ENCODE data around the gene SLC39A13. TPM values are rescaled to one million over a fixed set of nuclear protein-coding genes. Genes with fewer than 3 reads are reported as not detected.

Gene SLC39A13
- total RNA-seq, 2 experiments from 2014 or later: 19.2 to 20.0 TPM

DNA sequence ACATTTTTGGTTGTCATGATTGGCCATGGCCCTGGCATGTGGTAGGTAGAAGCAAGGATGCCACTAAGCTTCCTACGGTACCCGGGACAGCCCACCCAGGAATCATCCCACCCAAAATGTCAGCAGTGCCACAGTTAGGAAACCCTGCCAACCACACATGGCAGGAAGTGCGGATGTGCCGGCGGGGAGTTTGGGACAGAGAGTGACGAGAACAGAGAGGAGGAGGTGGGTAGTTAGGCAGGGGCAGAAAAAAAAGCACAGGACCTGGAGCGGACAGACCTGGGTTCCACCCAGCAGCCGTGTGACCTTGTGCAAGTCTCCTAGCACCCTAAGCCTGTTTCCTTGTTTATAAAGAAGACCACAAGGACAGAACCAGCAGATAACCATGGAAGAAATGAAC, 33.4 kb upstream of the SLC39A13 start:
- ChIA-PET POLR2A (no interaction called here), CTCF (interaction anchor here (0.6 to 6.7 kb wide), 14 partner anchors 13 to 242 kb away, joined by 3 to 133 read pairs (median 8); partner anchors contain the start of gene SLC39A13)
- Mint-ChIP-seq H3K36me3 (ENCODE audit: low read depth) (no peaks in the 10 kb centered on the region), H3K4me1 (ENCODE audit: low read depth) (peaks cover 7% of the 10 kb centered on the region), H3K27me3 (ENCODE audit: low read depth) (no peaks in the 10 kb centered on the region), H3K4me3 (no peak overlapping the region), H3K9me3 (ENCODE audit: insufficient read depth) (no peaks in the 10 kb centered on the region), H3K27ac (no peak overlapping the region)
- ATAC-seq: no peak
- no peak for DNase-seq

DNA sequence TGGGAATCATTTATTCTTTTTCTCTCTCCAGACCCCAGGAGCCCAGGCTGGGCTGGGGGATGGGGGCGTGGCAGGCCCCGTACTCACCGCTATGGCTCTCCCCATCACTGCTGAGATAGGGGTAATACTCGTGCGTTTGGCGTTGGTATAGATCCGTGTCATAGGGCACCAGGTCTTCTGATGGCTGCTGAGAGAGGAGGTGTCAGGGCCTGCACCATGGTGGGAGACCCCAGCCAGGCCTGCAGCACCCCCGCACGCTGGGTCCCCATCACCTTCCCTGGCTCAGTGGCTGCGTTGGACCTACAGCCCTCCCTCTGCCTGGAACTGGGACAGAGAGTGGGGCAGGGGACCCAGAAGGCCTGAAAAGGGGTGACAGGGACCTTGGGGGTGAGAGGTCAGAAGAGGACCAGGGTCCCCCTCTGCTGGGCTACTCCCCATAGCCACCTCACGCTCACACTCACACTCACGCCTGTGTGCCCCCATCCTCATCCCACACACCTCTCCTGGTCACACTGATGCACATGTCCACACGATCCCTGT, 32.8 kb upstream of the SLC39A13 start:
- H3K4me3 Mint-ChIP-seq: no peak overlapping the region
- DNase-seq: no peak
- H3K27ac Mint-ChIP-seq: no peak overlapping the region

DNA sequence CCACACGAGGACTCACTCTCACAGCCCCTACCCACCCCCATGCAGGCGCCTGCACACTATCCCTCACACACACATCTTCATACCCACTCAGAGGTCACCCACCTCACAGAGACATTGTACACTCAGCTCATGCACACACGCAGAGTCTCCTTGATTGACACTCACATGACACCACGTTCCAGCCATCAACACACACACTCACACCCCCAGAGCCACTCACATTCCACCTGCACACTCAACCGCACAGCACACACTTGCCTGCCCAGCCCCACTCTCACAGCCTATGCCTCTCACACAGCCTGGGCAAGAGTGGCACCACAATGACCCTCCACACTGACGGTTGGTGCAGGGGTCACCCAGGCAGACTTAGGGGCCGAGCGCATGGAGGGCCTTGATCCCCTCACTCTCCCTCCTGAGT, 32.3 kb upstream of the SLC39A13 start:
- H3K36me3 Mint-ChIP-seq (ENCODE audit: low read depth): no peaks in the 10 kb centered on the region
- POLR2A ChIA-PET: no interaction called here
- H3K4me1 Mint-ChIP-seq (ENCODE audit: low read depth): peaks cover 7% of the 10 kb centered on the region
- no peak overlapping the region for H3K4me3 Mint-ChIP-seq
- H3K27me3 Mint-ChIP-seq (ENCODE audit: low read depth): no peaks in the 10 kb centered on the region
- CTCF ChIA-PET: no interaction called here
- H3K27ac Mint-ChIP-seq: peak overlapping the region; percentile 5
- ATAC-seq (no peak), DNase-seq (no peak)
- H3K9me3 Mint-ChIP-seq (ENCODE audit: insufficient read depth): no peaks in the 10 kb centered on the region

More for the DNA sequence above, 32.8 kb upstream of the SLC39A13 start:
- Mint-ChIP-seq H3K4me1 (ENCODE audit: low read depth) (peaks cover 7% of the 10 kb centered on the region), H3K36me3 (ENCODE audit: low read depth) (no peaks in the 10 kb centered on the region), H3K27me3 (ENCODE audit: low read depth) (no peaks in the 10 kb centered on the region), H3K9me3 (ENCODE audit: insufficient read depth) (no peaks in the 10 kb centered on the region)
- ATAC-seq: no peak
- ChIA-PET POLR2A (no interaction called here), CTCF (interaction anchor here (0.6 to 1.9 kb wide), 3 partner anchors 37 to 78 kb away, joined by 3 to 25 read pairs (median 5); no protein-coding TSS in a partner anchor)

DNA sequence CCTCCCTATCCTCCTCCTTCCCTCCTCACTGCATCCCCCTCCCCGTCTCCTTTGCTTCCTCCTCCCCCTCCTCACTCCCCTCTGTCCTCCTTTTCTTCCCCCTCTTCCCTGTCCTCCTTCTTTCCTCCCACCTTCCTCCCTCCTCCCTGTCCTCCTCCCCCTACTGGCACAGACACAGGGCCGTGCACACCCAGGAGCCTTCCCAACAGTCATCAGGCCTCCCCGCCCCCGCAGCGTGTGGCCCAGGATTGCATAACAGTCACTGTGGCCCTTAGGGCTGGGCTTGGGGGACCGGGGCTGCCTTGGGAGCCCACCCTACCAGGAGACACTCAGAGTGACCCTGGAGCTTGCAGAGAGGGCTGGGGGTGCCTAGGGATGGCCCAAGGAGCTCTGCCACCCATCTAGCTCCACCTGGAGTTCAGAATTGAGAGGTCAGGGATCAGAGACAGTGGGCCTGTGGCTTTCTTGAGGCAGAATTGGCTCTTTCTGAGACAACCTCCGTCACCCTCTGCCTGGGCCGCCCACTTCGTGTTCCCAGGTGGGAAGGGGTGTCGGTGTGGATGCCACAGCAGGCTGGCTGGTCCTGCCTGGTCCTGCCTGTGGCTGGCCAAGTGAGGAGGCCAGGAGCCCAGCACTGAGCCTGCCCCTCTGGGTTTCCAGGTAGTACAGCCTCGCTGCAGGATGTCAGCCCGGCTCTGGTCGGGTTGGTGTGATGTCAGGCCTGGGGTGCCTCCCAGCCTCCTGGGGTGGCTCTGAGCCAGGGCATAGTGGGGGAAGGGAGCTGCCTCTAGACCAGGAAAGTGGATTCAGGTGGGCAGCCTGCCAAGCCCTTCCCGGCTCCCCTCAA, 31.6 kb upstream of the SLC39A13 start:
- Mint-ChIP-seq H3K4me3 (no peak overlapping the region), H3K9me3 (ENCODE audit: insufficient read depth) (no peaks in the 10 kb centered on the region), H3K27me3 (ENCODE audit: low read depth) (no peaks in the 10 kb centered on the region), H3K36me3 (ENCODE audit: low read depth) (no peaks in the 10 kb centered on the region), H3K27ac (no peak overlapping the region), H3K4me1 (ENCODE audit: low read depth) (peaks cover 7% of the 10 kb centered on the region)
- CTCF ChIA-PET: no interaction called here
- DNase-seq (no peak), ATAC-seq (no peak)
- POLR2A ChIA-PET: no interaction called here

DNA sequence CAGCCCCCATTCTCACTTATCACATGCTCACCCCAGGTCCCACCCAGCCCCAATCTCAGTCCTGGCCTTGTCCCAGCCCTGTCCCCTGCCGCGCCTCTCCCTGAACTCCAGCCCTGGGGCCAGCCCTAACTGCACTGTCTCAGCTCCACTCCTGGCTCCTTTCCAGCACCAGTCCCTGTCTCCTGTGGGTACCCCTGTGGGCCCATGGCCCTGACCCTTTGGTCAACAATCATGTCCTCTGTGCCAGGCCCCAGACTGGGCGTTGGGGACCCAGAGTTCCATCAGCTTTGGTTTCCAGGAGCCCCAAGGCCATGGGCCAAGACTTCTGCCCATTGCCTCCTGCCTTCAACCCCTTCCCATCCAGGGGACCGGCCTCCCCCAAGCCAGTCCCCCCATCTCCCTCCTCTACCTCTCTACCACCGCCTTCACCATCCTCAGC, 30.8 kb upstream of the SLC39A13 start:
- H3K27me3 Mint-ChIP-seq (ENCODE audit: low read depth): no peaks in the 10 kb centered on the region
- POLR2A ChIA-PET: no interaction called here
- H3K4me3 Mint-ChIP-seq: no peak overlapping the region
- CTCF ChIA-PET: no interaction called here
- no peaks in the 10 kb centered on the region for H3K9me3 Mint-ChIP-seq (ENCODE audit: insufficient read depth)
- H3K4me1 Mint-ChIP-seq (ENCODE audit: low read depth): peaks cover 7% of the 10 kb centered on the region
- H3K36me3 Mint-ChIP-seq (ENCODE audit: low read depth): no peaks in the 10 kb centered on the region
- peak overlapping the region; percentile 20 for H3K27ac Mint-ChIP-seq
- ATAC-seq (no peak), DNase-seq (no peak)

DNA sequence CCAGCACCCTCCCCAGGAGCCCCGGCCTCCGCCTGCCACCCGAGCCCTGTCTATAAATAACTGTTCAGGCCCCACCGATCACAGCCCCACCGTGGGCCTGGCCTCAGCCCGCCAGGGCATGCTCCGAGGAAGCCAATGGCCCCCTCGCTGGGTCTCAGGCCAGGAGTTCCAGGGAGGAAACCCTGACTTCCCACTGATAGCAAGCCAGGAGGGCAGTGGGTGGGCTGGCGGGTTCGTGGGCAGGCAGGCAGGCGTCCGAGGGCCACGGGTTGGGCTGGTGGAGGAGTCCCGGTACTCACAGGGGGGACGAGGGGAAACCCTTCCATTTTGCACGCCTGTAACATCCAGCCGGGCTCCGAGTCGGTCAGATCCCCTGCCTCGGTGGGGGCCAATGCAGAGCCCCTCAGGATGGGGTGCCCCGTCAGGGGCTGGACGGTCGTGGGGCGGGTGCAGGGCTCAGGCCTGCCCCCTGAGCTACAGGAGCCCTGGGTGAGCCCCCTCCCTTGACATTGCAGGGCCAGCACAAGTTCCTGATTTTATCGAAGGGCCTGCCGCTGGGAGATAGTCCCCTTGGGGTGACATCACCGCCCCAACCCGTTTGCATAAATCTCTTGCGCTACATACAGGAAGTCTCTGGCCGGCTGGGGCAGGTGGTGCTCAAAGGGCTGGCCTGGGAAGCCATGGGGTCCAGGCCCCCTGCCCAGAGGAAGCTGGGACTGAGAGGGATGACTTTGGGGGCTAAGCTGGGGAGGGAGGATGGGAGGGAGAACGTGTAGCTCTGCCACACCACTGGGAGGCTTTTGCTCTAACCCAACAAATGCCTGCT, 30.2 kb upstream of the SLC39A13 start, which contains the start of gene SPI1:
Gene SPI1, minus strand, starts transcription at position 538 of the 826 bp plus-strand sequence. Its CDS starts 194 bp downstream, at position 344.
- CTCF ChIA-PET: interaction anchor here (0.5 to 0.8 kb wide), 3 partner anchors 9 to 163 kb away, joined by 3 to 4 read pairs (median 3); partner anchors contain the start of gene DDB2
- ATAC-seq (peak; percentile 17), DNase-seq (no peak)
- Mint-ChIP-seq H3K36me3 (ENCODE audit: low read depth) (no peaks in the 10 kb centered on the region), H3K9me3 (ENCODE audit: insufficient read depth) (no peaks in the 10 kb centered on the region), H3K4me1 (ENCODE audit: low read depth) (peaks cover 7% of the 10 kb centered on the region), H3K27ac (peak within 1 kb of the TSS; percentile 72), H3K27me3 (ENCODE audit: low read depth) (no peaks in the 10 kb centered on the region), H3K4me3 (no peak within 1 kb of the TSS)
- POLR2A ChIA-PET: interaction anchor here (1.6 kb wide), 1 partner anchor 17 kb away, joined by 3 read pairs; no protein-coding TSS in a partner anchor

DNA sequence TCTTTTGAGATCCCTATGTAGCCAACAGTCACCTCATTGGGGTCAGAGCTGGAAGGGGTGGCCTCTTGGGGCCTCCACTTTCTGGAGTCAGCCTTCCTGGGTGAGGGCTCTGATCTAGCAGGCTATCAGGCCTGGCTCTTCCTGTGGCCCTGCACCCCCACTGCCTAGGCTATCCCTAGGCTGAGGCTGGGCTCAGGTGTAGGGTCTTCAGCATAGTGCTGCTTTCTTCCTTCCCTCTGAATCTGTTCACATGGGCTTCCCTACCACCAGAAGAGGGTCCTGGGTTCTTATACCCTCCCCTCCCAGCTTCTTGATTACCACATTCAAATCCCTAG, 29.6 kb upstream of the SLC39A13 start:
- no peak overlapping the region for H3K27ac Mint-ChIP-seq
- CTCF ChIA-PET: interaction anchor here (0.5 to 0.8 kb wide), 3 partner anchors 9 to 164 kb away, joined by 3 to 4 read pairs (median 3); partner anchors contain the start of gene DDB2
- H3K36me3 Mint-ChIP-seq (ENCODE audit: low read depth): no peaks in the 10 kb centered on the region
- no peak overlapping the region for H3K4me3 Mint-ChIP-seq
- POLR2A ChIA-PET: interaction anchor here (1.6 kb wide), 1 partner anchor 16 kb away, joined by 3 read pairs; no protein-coding TSS in a partner anchor
- peaks cover 7% of the 10 kb centered on the region for H3K4me1 Mint-ChIP-seq (ENCODE audit: low read depth)
- DNase-seq (no peak), ATAC-seq (no peak)
- no peaks in the 10 kb centered on the region for H3K9me3 Mint-ChIP-seq (ENCODE audit: insufficient read depth)
- no peaks in the 10 kb centered on the region for H3K27me3 Mint-ChIP-seq (ENCODE audit: low read depth)

DNA sequence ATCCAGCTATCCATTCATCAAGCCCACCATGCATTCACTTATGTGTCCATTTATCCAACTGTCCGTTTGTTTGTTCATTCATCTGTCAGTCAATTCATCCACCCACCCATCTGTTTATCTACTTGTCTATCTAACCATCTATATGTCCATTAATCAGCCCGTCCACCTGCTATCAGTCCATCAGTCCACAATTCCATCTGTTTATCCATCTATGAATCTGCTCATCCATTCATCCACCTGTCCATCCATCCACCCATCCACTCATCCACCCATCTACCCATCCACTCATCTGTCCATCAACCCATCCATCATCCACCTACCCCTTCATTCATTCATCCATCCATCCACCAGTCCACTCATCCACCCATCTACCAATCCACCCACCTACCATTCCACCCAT, 29.1 kb upstream of the SLC39A13 start:
- POLR2A ChIA-PET: interaction anchor here (1.6 kb wide), 1 partner anchor 15 kb away, joined by 3 read pairs; no protein-coding TSS in a partner anchor

DNA sequence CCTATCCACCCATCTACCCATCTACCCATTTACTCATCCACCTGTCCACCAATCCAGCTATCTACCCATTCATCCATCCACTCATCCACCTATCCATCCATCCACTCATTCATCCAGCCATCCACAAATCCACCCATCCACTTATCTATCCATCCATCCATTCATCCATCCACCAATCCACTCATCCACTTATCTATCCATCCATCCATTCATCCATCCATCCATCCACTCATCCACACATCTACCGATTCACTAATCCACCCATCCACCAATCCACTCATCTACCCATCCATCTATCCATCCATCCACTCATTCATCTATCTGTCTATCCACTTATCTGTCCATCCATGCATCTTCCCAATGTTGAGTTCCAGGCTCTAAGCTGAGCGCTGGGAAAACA, 28.3 kb upstream of the SLC39A13 start:
- H3K4me3 Mint-ChIP-seq: no peak overlapping the region
- no peak for DNase-seq
- ATAC-seq: no peak
- H3K36me3 Mint-ChIP-seq (ENCODE audit: low read depth): no peaks in the 10 kb centered on the region
- H3K27ac Mint-ChIP-seq: no peak overlapping the region
- POLR2A ChIA-PET: interaction anchor here (1.6 kb wide), 1 partner anchor 15 kb away, joined by 3 read pairs; no protein-coding TSS in a partner anchor
- no peaks in the 10 kb centered on the region for H3K27me3 Mint-ChIP-seq (ENCODE audit: low read depth)
- peaks cover 4% of the 10 kb centered on the region for H3K4me1 Mint-ChIP-seq (ENCODE audit: low read depth)
- no peaks in the 10 kb centered on the region for H3K9me3 Mint-ChIP-seq (ENCODE audit: insufficient read depth)
- CTCF ChIA-PET: no interaction called here

More for the DNA sequence above, 29.1 kb upstream of the SLC39A13 start:
- Mint-ChIP-seq H3K4me3 (no peak overlapping the region), H3K9me3 (ENCODE audit: insufficient read depth) (no peaks in the 10 kb centered on the region), H3K27ac (no peak overlapping the region), H3K27me3 (ENCODE audit: low read depth) (no peaks in the 10 kb centered on the region), H3K36me3 (ENCODE audit: low read depth) (no peaks in the 10 kb centered on the region), H3K4me1 (ENCODE audit: low read depth) (peaks cover 5% of the 10 kb centered on the region)
- ATAC-seq: no peak
- DNase-seq: no peak
- CTCF ChIA-PET: interaction anchor here (0.5 to 0.8 kb wide), 3 partner anchors 8 to 164 kb away, joined by 3 to 4 read pairs (median 3); partner anchors contain the start of gene DDB2

DNA sequence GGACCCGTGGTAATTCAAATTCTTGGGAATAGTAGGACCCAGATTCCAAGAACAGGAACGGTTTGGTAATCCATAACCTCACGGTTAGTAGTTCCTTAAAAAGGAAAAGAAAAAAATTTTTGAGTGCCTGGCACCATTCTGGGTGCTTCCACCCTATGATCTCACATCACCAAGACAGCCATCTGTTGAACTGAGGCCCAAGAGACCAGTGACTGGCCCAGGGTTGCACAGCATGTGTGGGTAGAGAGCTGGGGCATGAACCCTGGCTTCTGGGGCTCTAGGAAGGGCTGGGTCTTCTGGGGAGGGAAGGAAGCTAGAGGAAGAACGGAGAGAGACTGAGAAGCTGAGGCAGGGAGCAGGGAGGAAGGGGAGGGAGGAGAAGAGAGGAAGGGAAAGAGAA, 25.3 kb upstream of the SLC39A13 start:
- POLR2A ChIA-PET: no interaction called here
- Mint-ChIP-seq H3K27ac (no peak overlapping the region), H3K36me3 (ENCODE audit: low read depth) (no peaks in the 10 kb centered on the region), H3K4me1 (ENCODE audit: low read depth) (peaks cover 4% of the 10 kb centered on the region), H3K27me3 (ENCODE audit: low read depth) (no peaks in the 10 kb centered on the region), H3K4me3 (no peak overlapping the region), H3K9me3 (ENCODE audit: insufficient read depth) (no peaks in the 10 kb centered on the region)
- DNase-seq: no peak
- no peak for ATAC-seq
- CTCF ChIA-PET: no interaction called here

DNA sequence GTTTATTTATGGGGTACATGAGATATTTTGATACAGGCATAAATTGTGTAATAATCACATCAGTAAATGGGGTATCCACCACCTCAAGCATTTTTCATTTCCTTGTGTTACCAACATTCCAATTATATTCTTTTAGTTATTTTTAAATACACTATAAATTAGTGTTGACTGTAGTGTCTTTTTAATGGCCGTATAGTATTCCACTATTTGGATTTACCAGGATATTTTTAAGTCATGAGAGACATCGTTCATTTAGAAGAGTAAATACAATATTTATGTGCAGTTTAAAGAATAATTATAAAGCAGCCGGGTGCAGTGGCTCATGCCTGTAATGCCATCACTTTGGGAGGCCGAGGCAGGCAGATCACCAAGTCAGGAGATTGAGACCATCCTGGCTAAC, 23.9 kb upstream of the SLC39A13 start:
- POLR2A ChIA-PET: no interaction called here
- CTCF ChIA-PET: interaction anchor here (7.2 kb wide), 1 partner anchor 11 kb away, joined by 57 read pairs; no protein-coding TSS in a partner anchor
- H3K4me1 Mint-ChIP-seq (ENCODE audit: low read depth): peaks cover 13% of the 10 kb centered on the region

More for the DNA sequence above, 23.9 kb upstream of the SLC39A13 start:
- H3K36me3 Mint-ChIP-seq (ENCODE audit: low read depth): no peaks in the 10 kb centered on the region
- no peak overlapping the region for H3K27ac Mint-ChIP-seq
- no peaks in the 10 kb centered on the region for H3K9me3 Mint-ChIP-seq (ENCODE audit: insufficient read depth)
- no peaks in the 10 kb centered on the region for H3K27me3 Mint-ChIP-seq (ENCODE audit: low read depth)
- no peak for DNase-seq
- ATAC-seq: no peak
- no peak overlapping the region for H3K4me3 Mint-ChIP-seq
